Choroid plexus epithelial cell (primary cell): ENCODE measurements around the gene SLC15A1.
"Not testable (repeated sequence)": the region's sequence is repeated elsewhere in the genome, so short reads cannot be mapped to it uniquely, and the experiment has no call there.

Source experiments
- DNase-seq: peaks from one replicate; pipeline ENCODE4 v3.0.0-alpha.2; 2010; ENCODE audit warnings: low read depth
- H3K4me3 ChIP-seq: 2 replicates; pipeline ENCODE4 v1.5.1; 2011; ENCODE audit warnings: low read depth, mild to moderate bottlenecking, control low read depth, low read length, moderate library complexity
- CTCF ChIP-seq: conservative IDR thresholded peaks from 2 replicates; pipeline ENCODE4 v1.5.1; 2011; ENCODE audit warnings: low read depth, mild to moderate bottlenecking, control low read depth, inconsistent platforms, low read length, moderate library complexity

The SLC15A1 gene

GRCh38 chr13:98648141-98648540, 104.3 kb downstream of the SLC15A1 start:
- TF ChIP-seq CTCF = no peak
- no peak overlapping the region for H3K4me3 ChIP-seq
- DNase-seq = no peak

- no peak for DNase-seq
- no peak overlapping the region for H3K4me3 ChIP-seq
- TF ChIP-seq CTCF = no peak
Observed at GRCh38 chr13:98647121-98647520, 105.4 kb downstream of the SLC15A1 start.

GRCh38 chr13:98643479-98643878, 109.0 kb downstream of the SLC15A1 start:
- no peak for TF ChIP-seq CTCF
- no peak overlapping the region for H3K4me3 ChIP-seq
- no peak for DNase-seq

DNA sequence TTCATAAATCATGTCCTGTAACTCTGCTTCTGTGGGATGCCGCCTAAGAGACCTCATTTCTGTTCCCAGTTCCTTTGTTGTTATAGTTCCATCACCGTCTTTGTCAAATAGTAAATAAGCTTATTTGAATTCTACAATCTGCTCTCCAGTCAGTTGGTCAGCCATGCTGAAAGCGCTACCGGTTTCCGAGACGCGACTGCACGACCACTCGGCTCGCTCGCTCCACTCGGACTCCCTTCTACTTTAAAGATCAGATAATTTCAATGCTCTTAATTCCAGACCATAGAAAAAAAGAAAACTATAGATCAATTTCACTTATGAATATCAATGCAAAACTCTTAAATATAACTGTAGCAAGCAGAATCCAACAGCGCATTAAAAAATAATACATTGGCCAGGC, 111.4 kb downstream of the SLC15A1 start:
- no peak overlapping the region for H3K4me3 ChIP-seq
- TF ChIP-seq CTCF = no peak
- no peak for DNase-seq

- DNase-seq, H3K4me3 ChIP-seq: not testable (repeated sequence)
Observed at GRCh38 chr13:98639785-98640184, 112.7 kb downstream of the SLC15A1 start.

- not testable (repeated sequence) for DNase-seq, H3K4me3 ChIP-seq
Observed at GRCh38 chr13:98638352-98638751, 114.1 kb downstream of the SLC15A1 start.
